CD14-positive monocyte (primary cell): ENCODE measurements around the gene SLC25A21. TPM values are rescaled to one million over a fixed set of nuclear protein-coding genes. Genes with fewer than 3 reads are reported as not detected.

Experiments used
- DNase-seq, 3 donors: peaks; one replicate each; pipeline ENCODE4 v3.0.0-alpha.2; 2011 to 2022
- H2AFZ ChIP-seq: 2 replicates; pipeline ENCODE4 v1.6.0; 2012; ENCODE audit warnings: mild to moderate bottlenecking, low read depth, low read length, inconsistent platforms; ENCODE audit not compliant: insufficient read depth, poor library complexity, severe bottlenecking
- H3K27ac ChIP-seq, 2 donors: 1 replicate in 1 of 2; 2 replicates in 1 of 2; pipeline ENCODE4 v1.5.1; 2012 to 2013; ENCODE audit warnings: low read length in 2 of 2, control low read depth in 1 of 2, inconsistent platforms in 1 of 2, low read depth in 1 of 2, mild to moderate bottlenecking in 1 of 2
- H3K27me3 ChIP-seq, 2 donors: one replicate each; pipeline versions ENCODE4 v1.6.0 to v1.6.1; 2011 to 2013; ENCODE audit warnings: low read length in 2 of 2; ENCODE audit not compliant: control insufficient read depth in 2 of 2, insufficient read depth in 2 of 2
- H3K36me3 ChIP-seq, 2 donors: replicated peaks in 1 of 2; 1 replicate in 1 of 2; 2 replicates in 1 of 2; pipeline versions ENCODE4 v1.5.1 to v1.6.1; 2012 to 2013; ENCODE audit warnings: low read length in 2 of 2, control low read depth in 1 of 2, inconsistent platforms in 1 of 2, mild to moderate bottlenecking in 1 of 2; ENCODE audit not compliant: insufficient read depth in 2 of 2, control insufficient read depth in 1 of 2
- H3K4me1 ChIP-seq, 2 donors: 1 replicate in 1 of 2; 2 replicates in 1 of 2; pipeline versions ENCODE4 v1.5.1 to v1.6.1; 2012 to 2013; ENCODE audit warnings: low read length in 2 of 2, control low read depth in 1 of 2, inconsistent platforms in 1 of 2, mild to moderate bottlenecking in 1 of 2, moderate library complexity in 1 of 2; ENCODE audit not compliant: insufficient read depth in 2 of 2, control insufficient read depth in 1 of 2
- H3K4me2 ChIP-seq: replicated peaks from 2 replicates; pipeline ENCODE3; 2012; ENCODE audit warnings: low read length, moderate library complexity, mild to moderate bottlenecking; ENCODE audit not compliant: poor library complexity, severe bottlenecking; ENCODE audit errors: extremely low read depth
- H3K4me3 ChIP-seq, 3 experiments: fragments of 200-600 bp in 1 of 3; sonication (generic) in 1 of 3; replicated peaks in 1 of 3; 1 replicate in 2 of 3; 2 replicates in 1 of 3; pipeline ENCODE4 v1.5.1; 2011 to 2013; ENCODE audit warnings: low read length in 3 of 3, mild to moderate bottlenecking in 3 of 3, control low read depth in 2 of 3, low read depth in 2 of 3, inconsistent platforms in 1 of 3, moderate library complexity in 1 of 3
- H3K79me2 ChIP-seq: 2 replicates; pipeline ENCODE4 v1.6.0; 2012; ENCODE audit warnings: mild to moderate bottlenecking, control low read depth, inconsistent platforms, low read length, moderate library complexity; ENCODE audit not compliant: insufficient read depth
- H3K9ac ChIP-seq: 2 replicates; pipeline ENCODE4 v1.6.0; 2017; ENCODE audit warnings: low read length, mild to moderate bottlenecking; ENCODE audit not compliant: insufficient read depth, poor library complexity, severe bottlenecking
- H3K9me3 ChIP-seq, 2 donors: replicated peaks in 1 of 2; 1 replicate in 1 of 2; 2 replicates in 1 of 2; pipeline versions ENCODE4 v1.5.1 to v1.6.1; 2012 to 2013; ENCODE audit warnings: low read length in 2 of 2, control low read depth in 1 of 2; ENCODE audit not compliant: control insufficient read depth in 1 of 2, insufficient read depth in 1 of 2
- H4K20me1 ChIP-seq: 2 replicates; pipeline ENCODE4 v1.6.0; 2012; ENCODE audit warnings: mild to moderate bottlenecking, low read length, control low read depth, moderate library complexity; ENCODE audit not compliant: insufficient read depth
- H3K27ac Mint-ChIP-seq, 7 donors: one replicate each; pipeline ENCODE4 v1.8.0; 2020; ENCODE audit warnings: mild to moderate bottlenecking in 7 of 7, mixed read lengths in 7 of 7, moderate library complexity in 6 of 7, inconsistent platforms in 2 of 7
- H3K27me3 Mint-ChIP-seq, 3 donors: one replicate each; pipeline ENCODE4 v1.8.0; 2021 to 2022; ENCODE audit warnings: low read depth in 3 of 3, mild to moderate bottlenecking in 3 of 3, mixed read lengths in 3 of 3, moderate library complexity in 3 of 3, inconsistent platforms in 1 of 3
- H3K36me3 Mint-ChIP-seq, 2 donors: one replicate each; pipeline ENCODE4 v1.8.0; 2020; ENCODE audit warnings: mixed read lengths in 2 of 2, inconsistent platforms in 1 of 2, mild to moderate bottlenecking in 1 of 2
- H3K4me1 Mint-ChIP-seq: one replicate; pipeline ENCODE4 v1.8.0; 2020; ENCODE audit warnings: mild to moderate bottlenecking, mixed read lengths
- H3K4me3 Mint-ChIP-seq, 2 donors: one replicate each; pipeline ENCODE4 v1.8.0; 2020; ENCODE audit warnings: mild to moderate bottlenecking in 2 of 2, mixed read lengths in 2 of 2, moderate library complexity in 1 of 2
- H3K9me3 Mint-ChIP-seq, 7 donors: one replicate each; pipeline ENCODE4 v1.8.0; 2020 to 2022; ENCODE audit warnings: mixed read lengths in 7 of 7, mild to moderate bottlenecking in 6 of 7, moderate library complexity in 6 of 7, inconsistent platforms in 2 of 7
- WGBS: methylation state at CpG from one replicate; pipeline ENCODE4 v1.1.5; 2013; ENCODE audit warnings: missing lambda C conversion rate; ENCODE audit not compliant: insufficient coverage; 5-methylcytosine and 5-hydroxymethylcytosine counted together
- intact Hi-C, 2 donors: fragments of 100-400 bp; cut with micrococcal nuclease; formaldehyde crosslinking; loops; one replicate each; pipeline versions ENCODE4 v1.15.0 to v1.15.1; 2023
- polyA plus RNA-seq, 3 donors: library from polyadenylated mRNA; depleted of rRNA in 1 of 3; unstranded in 2 of 3; stranded (reverse) in 1 of 3; fragments of 300-500 nt in 2 of 3; fragments of >200 nt in 1 of 3; fragmentation: Illumina TruSeq in 2 of 3; gene quantifications; 1 replicate in 2 of 3; 2 replicates in 1 of 3; pipeline ENCODE4 v1.2.3, GENCODE V29; 2012 to 2021
- TF ChIP-seq, protein P1 (sequence below): fragments of 200-600 bp; IDR thresholded peaks from one replicate; pipeline ENCODE4 v1.8.0; 2022; ENCODE audit warnings: antibody characterized with exemption, mild to moderate bottlenecking

The SLC25A21 gene
- polyA plus RNA-seq, 3 donors: not detected

DNA sequence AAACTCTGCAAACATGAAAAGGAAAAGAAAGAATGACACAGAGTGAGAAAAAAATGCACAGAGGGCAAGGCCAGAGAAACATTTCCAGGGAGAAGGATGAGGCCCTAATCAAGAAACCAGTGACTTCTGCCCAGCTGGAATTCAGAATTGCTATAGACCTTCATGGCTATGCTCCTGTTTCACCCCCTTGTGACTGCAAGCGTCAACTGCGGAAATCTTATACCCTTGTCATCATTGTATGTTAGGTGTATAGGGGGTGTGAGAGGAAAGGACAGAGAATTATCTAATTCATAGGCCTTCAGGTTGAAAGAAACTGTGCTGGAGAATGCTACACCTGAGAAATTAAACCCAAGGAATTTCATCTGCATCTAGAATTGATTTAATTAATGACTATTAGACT is 117.5 kb downstream of the SLC25A21 start:
- no peak overlapping the region for H3K27ac Mint-ChIP-seq

DNA sequence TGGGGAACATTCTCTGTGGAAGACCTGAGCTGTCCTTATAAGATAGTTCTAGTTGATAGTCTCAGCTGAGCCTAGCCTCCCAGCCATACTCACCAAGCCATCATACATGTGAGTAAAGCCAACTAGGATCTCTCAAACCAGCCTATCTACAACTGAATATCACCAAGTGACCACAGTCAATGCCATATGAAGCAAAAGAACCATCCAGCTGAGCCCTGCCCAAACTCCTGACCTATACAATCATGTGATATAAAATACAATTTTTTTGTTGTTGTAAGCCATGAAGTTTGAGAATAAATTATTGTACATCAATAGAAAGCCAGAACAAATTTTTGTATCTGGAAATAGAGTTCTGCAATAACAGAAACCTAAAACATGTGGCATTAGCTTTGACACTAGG is 118.3 kb downstream of the SLC25A21 start:
- Histone ChIP-seq H3K9ac (no peak overlapping the region), H3K36me3 (no peaks in the 10 kb centered on the region), H3K27ac (no peak overlapping the region), H3K79me2 (no peaks in the 10 kb centered on the region), H3K4me1 (no peaks in the 10 kb centered on the region), H3K4me3 (no peak overlapping the region), H3K27me3 (no peaks in the 10 kb centered on the region), H3K9me3 (no peaks in the 10 kb centered on the region), H4K20me1 (no peaks in the 10 kb centered on the region), H3K4me2 (no peak overlapping the region), H2AFZ (no peak overlapping the region)
- no peak for DNase-seq
- H3K4me1 Mint-ChIP-seq: no peaks in the 10 kb centered on the region
- intact Hi-C loops: no loop called here
- H3K27me3 Mint-ChIP-seq: peaks cover 0 to 2% (median 0%) of the 10 kb centered on the region in 3 donors
- H3K4me3 Mint-ChIP-seq: no peak overlapping the region
- no peak overlapping the region for H3K27ac Mint-ChIP-seq
- H3K9me3 Mint-ChIP-seq: peaks cover 0 to 1% (median 0%) of the 10 kb centered on the region in 7 donors
- H3K36me3 Mint-ChIP-seq: no peaks in the 10 kb centered on the region
- TF ChIP-seq, protein P1, sequence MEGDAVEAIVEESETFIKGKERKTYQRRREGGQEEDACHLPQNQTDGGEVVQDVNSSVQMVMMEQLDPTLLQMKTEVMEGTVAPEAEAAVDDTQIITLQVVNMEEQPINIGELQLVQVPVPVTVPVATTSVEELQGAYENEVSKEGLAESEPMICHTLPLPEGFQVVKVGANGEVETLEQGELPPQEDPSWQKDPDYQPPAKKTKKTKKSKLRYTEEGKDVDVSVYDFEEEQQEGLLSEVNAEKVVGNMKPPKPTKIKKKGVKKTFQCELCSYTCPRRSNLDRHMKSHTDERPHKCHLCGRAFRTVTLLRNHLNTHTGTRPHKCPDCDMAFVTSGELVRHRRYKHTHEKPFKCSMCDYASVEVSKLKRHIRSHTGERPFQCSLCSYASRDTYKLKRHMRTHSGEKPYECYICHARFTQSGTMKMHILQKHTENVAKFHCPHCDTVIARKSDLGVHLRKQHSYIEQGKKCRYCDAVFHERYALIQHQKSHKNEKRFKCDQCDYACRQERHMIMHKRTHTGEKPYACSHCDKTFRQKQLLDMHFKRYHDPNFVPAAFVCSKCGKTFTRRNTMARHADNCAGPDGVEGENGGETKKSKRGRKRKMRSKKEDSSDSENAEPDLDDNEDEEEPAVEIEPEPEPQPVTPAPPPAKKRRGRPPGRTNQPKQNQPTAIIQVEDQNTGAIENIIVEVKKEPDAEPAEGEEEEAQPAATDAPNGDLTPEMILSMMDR: no peak

More for the DNA sequence above, 117.5 kb downstream of the SLC25A21 start:
- Histone ChIP-seq H2AFZ (no peak overlapping the region), H3K27me3 (no peaks in the 10 kb centered on the region), H3K9ac (no peak overlapping the region), H3K4me3 (no peak overlapping the region), H3K36me3 (no peaks in the 10 kb centered on the region), H3K4me2 (no peak overlapping the region), H4K20me1 (no peaks in the 10 kb centered on the region), H3K4me1 (no peaks in the 10 kb centered on the region), H3K27ac (no peak overlapping the region), H3K79me2 (no peaks in the 10 kb centered on the region), H3K9me3 (no peaks in the 10 kb centered on the region)
- TF ChIP-seq, protein P1: no peak
- no peaks in the 10 kb centered on the region for H3K36me3 Mint-ChIP-seq
- no peaks in the 10 kb centered on the region for H3K4me1 Mint-ChIP-seq
- WGBS: no CpG with 5 or more reads among the region's 2 CpGs
- peaks cover 0 to 2% (median 0%) of the 10 kb centered on the region in 3 donors for H3K27me3 Mint-ChIP-seq
- no peak for DNase-seq
- intact Hi-C loops: no loop called here
- peaks cover 0 to 1% (median 0%) of the 10 kb centered on the region in 7 donors for H3K9me3 Mint-ChIP-seq
- H3K4me3 Mint-ChIP-seq: no peak overlapping the region
